ENCODE data around the gene RADIL.

The RADIL gene

DNA sequence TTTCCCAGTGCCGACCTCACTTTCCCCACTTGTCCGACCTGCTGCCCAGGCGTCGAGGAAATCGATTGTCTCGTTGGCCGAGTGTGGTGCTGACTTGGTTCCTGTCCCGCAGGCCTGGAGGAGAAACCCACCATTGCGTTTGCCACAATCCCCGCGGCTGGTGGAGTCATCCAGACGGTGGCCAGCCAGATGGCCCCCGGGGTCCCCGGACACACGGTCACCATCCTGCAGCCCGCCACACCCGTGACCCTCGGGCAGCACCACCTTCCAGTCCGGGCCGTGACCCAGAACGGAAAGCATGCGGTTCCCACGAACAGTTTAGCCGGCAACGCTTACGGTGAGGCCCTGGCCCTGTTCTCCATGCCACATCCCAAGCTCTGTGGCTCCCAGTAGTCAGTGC is 122.6 kb downstream of the RADIL start:
- DNase-seq (ENCODE audit: insufficient read length, low spot score) (no peak), FAIRE-seq (no peak)
- TF ChIP-seq, protein P1, sequence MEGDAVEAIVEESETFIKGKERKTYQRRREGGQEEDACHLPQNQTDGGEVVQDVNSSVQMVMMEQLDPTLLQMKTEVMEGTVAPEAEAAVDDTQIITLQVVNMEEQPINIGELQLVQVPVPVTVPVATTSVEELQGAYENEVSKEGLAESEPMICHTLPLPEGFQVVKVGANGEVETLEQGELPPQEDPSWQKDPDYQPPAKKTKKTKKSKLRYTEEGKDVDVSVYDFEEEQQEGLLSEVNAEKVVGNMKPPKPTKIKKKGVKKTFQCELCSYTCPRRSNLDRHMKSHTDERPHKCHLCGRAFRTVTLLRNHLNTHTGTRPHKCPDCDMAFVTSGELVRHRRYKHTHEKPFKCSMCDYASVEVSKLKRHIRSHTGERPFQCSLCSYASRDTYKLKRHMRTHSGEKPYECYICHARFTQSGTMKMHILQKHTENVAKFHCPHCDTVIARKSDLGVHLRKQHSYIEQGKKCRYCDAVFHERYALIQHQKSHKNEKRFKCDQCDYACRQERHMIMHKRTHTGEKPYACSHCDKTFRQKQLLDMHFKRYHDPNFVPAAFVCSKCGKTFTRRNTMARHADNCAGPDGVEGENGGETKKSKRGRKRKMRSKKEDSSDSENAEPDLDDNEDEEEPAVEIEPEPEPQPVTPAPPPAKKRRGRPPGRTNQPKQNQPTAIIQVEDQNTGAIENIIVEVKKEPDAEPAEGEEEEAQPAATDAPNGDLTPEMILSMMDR (IDR thresholded peaks at IDR 0.05; ENCODE audit: insufficient read depth, missing control alignments) = no peak

DNA sequence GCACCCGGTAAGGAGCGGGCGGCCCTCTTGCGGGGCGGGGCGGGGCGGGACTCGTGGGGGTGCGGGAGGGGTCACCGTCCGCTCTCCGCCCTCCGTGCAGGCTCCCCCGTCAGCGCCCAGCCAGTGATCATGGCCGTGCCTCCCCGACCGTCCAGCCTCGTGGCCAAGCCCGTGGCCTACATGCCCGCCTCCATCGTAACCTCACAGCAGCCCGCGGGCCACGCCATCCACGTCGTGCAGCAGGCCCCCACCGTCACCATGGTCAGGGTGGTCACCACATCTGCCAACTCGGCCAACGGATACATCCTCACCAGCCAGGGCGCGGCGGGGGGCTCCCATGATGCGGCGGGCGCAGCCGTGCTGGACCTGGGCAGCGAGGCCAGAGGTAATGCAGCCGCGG is 124.3 kb downstream of the RADIL start:
- DNase-seq (ENCODE audit: insufficient read length, low spot score) (no peak), FAIRE-seq (no peak)
- TF ChIP-seq, protein P1 (IDR thresholded peaks at IDR 0.05; ENCODE audit: insufficient read depth, missing control alignments) = no peak

DNA sequence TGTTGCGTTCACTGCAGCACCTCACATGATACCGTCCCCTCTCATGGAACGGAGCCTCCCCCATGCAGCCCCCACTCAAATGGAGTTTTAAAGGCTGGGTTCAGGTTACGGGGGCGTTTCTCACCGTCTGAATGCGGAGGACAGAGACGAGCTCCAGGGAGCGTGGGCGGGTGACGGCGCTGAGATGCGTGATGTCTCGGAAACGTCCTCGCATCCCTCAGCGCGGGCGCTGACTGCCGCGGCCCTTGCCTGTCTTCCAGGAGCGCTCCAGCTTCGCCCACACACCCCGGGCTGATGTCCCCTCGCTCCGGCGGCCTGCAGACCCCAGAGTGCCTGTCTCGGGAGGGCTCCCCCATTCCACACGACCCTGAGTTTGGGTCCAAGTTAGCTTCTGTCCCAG is 124.7 kb downstream of the RADIL start:
- FAIRE-seq (no peak), DNase-seq (ENCODE audit: insufficient read length, low spot score) (no peak)
- TF ChIP-seq, protein P1 (IDR thresholded peaks at IDR 0.05; ENCODE audit: insufficient read depth, missing control alignments) = no peak

DNA sequence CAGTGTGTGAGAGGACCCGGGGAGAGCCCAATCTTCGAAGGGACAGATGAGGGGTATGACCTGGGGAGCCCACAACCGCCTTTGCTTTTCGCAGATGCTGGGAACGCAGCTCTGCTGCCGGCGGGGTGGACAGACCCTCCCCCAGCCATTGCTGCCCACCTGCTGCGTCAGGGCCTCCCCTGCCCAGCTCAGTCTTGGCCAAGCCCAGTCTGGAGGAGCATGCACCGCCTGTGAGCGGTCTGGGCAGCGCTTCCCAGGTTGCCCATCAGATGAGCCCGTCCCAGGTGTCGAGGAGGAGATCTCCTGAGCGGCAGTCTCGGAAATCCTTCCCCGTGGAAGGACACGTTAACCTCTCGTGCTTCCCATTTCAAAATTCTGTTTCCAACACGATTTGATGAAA is 125.4 kb downstream of the RADIL start:
- no peak for FAIRE-seq
- TF ChIP-seq, protein P1 (IDR thresholded peaks at IDR 0.05; ENCODE audit: insufficient read depth, missing control alignments) = no peak
- DNase-seq (ENCODE audit: insufficient read length, low spot score) = no peak

DNA sequence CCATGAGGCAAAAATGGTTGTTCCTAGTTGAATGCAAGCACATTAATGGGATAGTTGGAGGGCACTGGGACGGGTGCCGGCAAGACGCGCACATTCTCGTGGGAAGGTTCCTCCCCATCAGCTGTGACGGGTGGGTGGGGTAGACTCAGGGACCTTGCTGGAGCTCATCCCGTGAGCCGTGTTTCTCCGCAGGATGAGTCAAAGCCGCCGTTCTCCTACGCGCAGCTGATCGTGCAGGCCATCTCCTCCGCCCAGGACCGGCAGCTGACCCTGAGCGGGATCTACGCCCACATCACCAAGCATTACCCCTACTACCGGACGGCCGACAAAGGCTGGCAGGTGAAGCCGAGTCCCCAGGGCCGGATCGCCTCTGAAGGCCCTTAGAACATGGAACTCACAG is 128.5 kb downstream of the RADIL start:
- TF ChIP-seq, protein P1 (IDR thresholded peaks at IDR 0.05; ENCODE audit: insufficient read depth, missing control alignments) = no peak
- no peak for FAIRE-seq
- DNase-seq (ENCODE audit: insufficient read length, low spot score) = no peak

DNA sequence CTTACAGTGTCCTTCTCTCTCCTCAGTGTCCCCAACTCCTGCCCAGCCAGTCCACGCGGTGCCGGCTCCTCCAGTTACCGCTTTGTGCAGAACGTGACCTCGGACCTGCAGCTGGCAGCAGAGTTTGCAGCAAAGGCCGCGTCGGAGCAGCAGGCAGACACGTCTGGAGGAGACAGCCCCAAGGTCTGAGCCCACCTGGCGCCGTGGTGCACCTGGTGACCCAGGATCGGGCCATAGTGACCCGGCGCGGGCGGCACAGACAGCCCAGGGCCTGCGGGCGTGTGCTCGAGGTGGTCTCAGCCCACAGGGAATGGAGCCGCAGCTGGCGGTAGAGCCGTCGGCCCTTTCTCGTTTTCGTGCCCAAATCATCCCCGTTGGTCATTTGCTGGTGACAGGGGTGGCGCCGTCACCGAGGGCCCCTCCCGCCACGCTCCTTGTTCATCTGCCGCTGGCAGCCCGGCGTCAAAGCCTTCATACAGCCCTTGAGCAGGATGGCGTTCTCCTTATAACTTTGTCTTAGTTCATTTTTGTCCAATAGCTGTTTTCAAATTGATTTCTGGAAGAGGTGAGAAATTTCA is 129.0 kb downstream of the RADIL start:
- DNase-seq (ENCODE audit: insufficient read length, low spot score) = no peak
- no peak for FAIRE-seq
- TF ChIP-seq, protein P1 (IDR thresholded peaks at IDR 0.05; ENCODE audit: insufficient read depth, missing control alignments) = no peak

DNA sequence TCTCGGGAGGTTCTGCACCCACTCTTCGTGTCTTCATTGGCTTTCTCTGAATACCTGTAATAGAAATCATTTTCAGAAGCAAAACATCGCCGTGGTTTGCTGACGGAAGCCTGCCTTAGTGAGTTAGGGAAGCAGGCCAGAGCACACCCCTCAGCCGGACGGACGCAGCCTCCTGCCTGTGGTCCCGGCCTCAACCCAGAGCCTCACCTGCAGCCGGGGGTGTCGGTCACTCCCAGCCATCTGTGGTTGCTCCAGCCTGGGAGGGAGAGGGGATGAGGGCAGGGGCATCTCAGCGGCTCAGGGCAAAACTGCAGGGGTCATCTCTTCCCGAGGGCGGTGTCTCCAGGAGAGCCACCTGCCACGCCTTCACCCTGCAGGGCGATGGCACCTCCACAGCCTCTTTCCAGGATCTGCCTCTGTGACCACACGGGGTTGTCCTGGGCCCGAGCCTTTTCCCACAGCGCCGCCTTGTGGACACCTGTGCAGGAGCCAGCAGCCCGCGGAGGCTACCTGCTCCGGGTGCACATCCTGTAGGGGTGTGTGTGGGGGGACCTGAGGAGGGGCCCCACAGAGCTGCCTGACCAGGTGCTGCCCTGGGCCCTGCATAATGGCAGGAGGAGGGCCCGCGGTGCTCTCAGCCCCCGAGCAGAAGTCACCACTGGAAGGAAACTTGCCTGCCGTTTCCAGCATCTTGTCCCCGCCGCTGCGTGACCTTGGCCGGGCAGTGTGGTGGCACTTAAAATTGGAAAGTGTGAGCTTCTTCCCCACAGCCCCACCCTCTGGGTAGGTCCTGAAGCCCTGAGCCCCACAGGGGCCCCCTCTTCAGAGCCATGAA is 129.7 kb downstream of the RADIL start:
- no peak for FAIRE-seq
- TF ChIP-seq, protein P1 (IDR thresholded peaks at IDR 0.05; ENCODE audit: insufficient read depth, missing control alignments) = peak; percentile 60
- DNase-seq (ENCODE audit: insufficient read length, low spot score) = peak; percentile 95
